ENCODE measurements around the gene IARS2. TPM values are rescaled to one million over a fixed set of nuclear protein-coding genes. Genes with fewer than 3 reads are reported as not detected.

IARS2 gene
- total RNA-seq, 1 experiment from 2014 or later, result 73.9 TPM

DNA sequence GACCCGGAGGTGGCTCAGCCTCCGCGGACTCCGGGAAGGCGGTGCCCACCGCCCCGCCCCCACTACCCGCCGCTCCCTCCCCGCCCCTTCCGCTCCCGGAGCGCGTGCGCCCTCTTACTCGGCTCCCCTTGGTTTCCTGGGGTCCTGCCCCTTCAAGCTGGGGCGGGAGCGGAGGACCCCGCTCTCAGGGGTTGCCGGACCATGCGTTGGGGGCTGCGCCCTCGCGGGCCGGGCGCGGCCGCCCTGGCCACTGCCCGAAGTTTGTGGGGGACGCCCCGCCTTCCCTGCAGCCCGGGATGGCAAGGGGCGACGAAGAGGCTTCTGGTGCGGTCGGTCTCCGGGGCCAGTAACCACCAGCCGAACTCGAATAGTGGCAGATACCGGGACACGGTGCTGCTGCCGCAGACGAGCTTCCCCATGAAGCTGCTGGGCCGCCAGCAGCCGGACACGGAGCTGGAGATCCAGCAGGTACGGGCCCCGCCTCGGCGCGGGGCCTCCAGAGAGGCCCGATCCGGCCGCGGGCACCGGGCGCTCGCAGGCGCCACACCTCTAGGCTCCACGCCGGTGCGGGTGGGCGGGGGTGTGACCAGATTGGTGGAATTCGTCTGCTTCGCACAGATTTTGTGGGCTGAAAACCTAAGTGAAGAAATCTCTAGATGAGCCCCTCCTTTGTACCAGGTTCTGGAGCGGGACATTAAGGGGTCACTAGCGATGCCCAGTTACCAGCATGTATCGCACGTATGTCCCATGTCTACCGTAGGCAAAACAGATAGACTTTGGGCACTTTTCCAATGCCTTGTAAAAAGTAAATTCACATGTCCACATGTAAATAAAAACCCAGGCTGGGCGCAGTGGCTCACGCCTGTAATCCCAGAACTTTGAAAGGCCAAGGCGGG lies at the start of gene IARS2 (continued):
- TF ChIP-seq ZNF219 (CRISPR knock-in tag; IDR thresholded peaks at IDR 0.05; ENCODE audit: borderline replicate concordance) (no peak), GTF2I (CRISPR knock-in tag; conservative IDR thresholded peaks at IDR 0.05) (no peak), CREB1 (CRISPR knock-in tag; IDR thresholded peaks at IDR 0.05) (0 out of 2 replicates have a peak, but pooled peaks have one; percentile 20), SOX15 (CRISPR knock-in tag; IDR thresholded peaks at IDR 0.05) (no peak), RELA (CRISPR knock-in tag; IDR thresholded peaks at IDR 0.05; ENCODE audit: borderline replicate concordance) (peak; percentile 27; the same call in 1 of the 2 replicates), SMAD4 (CRISPR knock-in tag; IDR thresholded peaks at IDR 0.05) (no peak), PRRX2 (CRISPR knock-in tag; IDR thresholded peaks at IDR 0.05) (no peak), TCF7 (CRISPR knock-in tag; IDR thresholded peaks at IDR 0.05; ENCODE audit: low read depth) (no peak), NR2C2 (CRISPR knock-in tag; IDR thresholded peaks at IDR 0.05) (no peak), NFATC4 (CRISPR knock-in tag; IDR thresholded peaks at IDR 0.05) (no peak), ZNF671 (CRISPR knock-in tag; IDR thresholded peaks at IDR 0.05) (no peak), JAZF1 (CRISPR knock-in tag; IDR thresholded peaks at IDR 0.05) (no peak), SP1 (CRISPR knock-in tag; conservative IDR thresholded peaks at IDR 0.05) (0 out of 2 replicates have a peak, but pooled peaks have one; percentile 46), OVOL2 (CRISPR knock-in tag; IDR thresholded peaks at IDR 0.05; ENCODE audit: borderline replicate concordance) (no peak)
- TF ChIP-seq, protein P1, sequence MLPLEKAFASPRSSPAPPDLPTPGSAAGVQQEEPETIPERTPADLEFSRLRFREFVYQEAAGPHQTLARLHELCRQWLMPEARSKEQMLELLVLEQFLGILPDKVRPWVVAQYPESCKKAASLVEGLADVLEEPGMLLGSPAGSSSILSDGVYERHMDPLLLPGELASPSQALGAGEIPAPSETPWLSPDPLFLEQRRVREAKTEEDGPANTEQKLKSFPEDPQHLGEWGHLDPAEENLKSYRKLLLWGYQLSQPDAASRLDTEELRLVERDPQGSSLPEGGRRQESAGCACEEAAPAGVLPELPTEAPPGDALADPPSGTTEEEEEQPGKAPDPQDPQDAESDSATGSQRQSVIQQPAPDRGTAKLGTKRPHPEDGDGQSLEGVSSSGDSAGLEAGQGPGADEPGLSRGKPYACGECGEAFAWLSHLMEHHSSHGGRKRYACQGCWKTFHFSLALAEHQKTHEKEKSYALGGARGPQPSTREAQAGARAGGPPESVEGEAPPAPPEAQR (CRISPR knock-in tag; IDR thresholded peaks at IDR 0.05), result no peak
- TF ChIP-seq, protein P2, sequence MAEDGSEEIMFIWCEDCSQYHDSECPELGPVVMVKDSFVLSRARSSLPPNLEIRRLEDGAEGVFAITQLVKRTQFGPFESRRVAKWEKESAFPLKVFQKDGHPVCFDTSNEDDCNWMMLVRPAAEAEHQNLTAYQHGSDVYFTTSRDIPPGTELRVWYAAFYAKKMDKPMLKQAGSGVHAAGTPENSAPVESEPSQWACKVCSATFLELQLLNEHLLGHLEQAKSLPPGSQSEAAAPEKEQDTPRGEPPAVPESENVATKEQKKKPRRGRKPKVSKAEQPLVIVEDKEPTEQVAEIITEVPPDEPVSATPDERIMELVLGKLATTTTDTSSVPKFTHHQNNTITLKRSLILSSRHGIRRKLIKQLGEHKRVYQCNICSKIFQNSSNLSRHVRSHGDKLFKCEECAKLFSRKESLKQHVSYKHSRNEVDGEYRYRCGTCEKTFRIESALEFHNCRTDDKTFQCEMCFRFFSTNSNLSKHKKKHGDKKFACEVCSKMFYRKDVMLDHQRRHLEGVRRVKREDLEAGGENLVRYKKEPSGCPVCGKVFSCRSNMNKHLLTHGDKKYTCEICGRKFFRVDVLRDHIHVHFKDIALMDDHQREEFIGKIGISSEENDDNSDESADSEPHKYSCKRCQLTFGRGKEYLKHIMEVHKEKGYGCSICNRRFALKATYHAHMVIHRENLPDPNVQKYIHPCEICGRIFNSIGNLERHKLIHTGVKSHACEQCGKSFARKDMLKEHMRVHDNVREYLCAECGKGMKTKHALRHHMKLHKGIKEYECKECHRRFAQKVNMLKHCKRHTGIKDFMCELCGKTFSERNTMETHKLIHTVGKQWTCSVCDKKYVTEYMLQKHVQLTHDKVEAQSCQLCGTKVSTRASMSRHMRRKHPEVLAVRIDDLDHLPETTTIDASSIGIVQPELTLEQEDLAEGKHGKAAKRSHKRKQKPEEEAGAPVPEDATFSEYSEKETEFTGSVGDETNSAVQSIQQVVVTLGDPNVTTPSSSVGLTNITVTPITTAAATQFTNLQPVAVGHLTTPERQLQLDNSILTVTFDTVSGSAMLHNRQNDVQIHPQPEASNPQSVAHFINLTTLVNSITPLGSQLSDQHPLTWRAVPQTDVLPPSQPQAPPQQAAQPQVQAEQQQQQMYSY (CRISPR knock-in tag; IDR thresholded peaks at IDR 0.05), result peak; percentile 66; the same call in 1 of the 2 replicates
- TF ChIP-seq, protein P3, sequence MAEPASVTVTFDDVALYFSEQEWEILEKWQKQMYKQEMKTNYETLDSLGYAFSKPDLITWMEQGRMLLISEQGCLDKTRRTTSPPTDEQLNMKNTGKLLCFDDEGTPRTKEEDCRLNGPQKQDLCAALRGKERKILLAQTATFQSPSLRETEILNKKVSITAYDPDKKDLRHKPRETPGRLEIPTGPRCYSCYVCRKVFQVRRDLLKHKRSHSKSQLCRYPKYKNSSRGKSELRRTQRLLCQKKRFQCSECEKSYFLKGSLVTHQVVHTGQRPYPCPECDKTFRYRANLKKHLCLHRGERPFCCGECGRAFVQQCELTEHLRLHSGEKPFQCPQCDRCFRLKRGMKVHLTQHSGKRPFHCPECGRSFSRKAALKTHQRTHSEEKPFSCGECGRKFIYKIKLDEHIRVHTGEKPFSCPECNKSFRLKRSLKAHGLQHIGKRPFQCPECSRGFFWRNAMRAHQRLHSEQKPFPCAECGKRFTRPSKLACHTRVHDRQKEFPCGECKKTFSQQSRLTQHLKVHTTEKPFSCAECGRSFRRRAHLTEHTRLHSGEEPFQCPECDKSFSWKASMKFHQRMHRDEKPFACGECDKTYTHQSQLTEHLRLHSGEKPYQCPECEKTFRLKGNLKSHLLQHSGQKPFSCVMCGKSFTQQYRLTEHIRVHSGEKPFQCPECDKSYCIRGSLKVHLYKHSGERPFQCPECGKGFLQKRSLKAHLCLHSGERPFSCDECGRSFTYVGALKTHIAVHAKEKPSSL (CRISPR knock-in tag; conservative IDR thresholded peaks at IDR 0.05), result no peak
- TF ChIP-seq, protein P4, sequence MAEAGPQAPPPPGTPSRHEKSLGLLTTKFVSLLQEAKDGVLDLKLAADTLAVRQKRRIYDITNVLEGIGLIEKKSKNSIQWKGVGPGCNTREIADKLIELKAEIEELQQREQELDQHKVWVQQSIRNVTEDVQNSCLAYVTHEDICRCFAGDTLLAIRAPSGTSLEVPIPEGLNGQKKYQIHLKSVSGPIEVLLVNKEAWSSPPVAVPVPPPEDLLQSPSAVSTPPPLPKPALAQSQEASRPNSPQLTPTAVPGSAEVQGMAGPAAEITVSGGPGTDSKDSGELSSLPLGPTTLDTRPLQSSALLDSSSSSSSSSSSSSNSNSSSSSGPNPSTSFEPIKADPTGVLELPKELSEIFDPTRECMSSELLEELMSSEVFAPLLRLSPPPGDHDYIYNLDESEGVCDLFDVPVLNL (CRISPR knock-in tag; IDR thresholded peaks at IDR 0.05; ENCODE audit: borderline replicate concordance, low read depth), result no peak
- TF ChIP-seq, protein P5, sequence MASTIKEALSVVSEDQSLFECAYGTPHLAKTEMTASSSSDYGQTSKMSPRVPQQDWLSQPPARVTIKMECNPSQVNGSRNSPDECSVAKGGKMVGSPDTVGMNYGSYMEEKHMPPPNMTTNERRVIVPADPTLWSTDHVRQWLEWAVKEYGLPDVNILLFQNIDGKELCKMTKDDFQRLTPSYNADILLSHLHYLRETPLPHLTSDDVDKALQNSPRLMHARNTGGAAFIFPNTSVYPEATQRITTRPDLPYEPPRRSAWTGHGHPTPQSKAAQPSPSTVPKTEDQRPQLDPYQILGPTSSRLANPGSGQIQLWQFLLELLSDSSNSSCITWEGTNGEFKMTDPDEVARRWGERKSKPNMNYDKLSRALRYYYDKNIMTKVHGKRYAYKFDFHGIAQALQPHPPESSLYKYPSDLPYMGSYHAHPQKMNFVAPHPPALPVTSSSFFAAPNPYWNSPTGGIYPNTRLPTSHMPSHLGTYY (CRISPR knock-in tag; IDR thresholded peaks at IDR 0.05), result no peak
- TF ChIP-seq, protein P6, sequence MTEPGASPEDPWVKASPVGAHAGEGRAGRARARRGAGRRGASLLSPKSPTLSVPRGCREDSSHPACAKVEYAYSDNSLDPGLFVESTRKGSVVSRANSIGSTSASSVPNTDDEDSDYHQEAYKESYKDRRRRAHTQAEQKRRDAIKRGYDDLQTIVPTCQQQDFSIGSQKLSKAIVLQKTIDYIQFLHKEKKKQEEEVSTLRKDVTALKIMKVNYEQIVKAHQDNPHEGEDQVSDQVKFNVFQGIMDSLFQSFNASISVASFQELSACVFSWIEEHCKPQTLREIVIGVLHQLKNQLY (CRISPR knock-in tag; IDR thresholded peaks at IDR 0.05), result no peak

All from WTC11 (cell line).